NCI-H146 treated with DMSO at 0.1 percent for 48 hours (cell line): ENCODE measurements around the gene SLC52A3.
"Not testable (repeated sequence)": the region's sequence is repeated elsewhere in the genome, so short reads cannot be mapped to it uniquely, and the experiment has no call there.

ENCODE experiments used
- DNase-seq: peaks from one replicate; lab custom pipeline; 2025; ENCODE audit not compliant: unreplicated experiment; lab: John Stamatoyannopoulos, UW

Gene SLC52A3

DNA sequence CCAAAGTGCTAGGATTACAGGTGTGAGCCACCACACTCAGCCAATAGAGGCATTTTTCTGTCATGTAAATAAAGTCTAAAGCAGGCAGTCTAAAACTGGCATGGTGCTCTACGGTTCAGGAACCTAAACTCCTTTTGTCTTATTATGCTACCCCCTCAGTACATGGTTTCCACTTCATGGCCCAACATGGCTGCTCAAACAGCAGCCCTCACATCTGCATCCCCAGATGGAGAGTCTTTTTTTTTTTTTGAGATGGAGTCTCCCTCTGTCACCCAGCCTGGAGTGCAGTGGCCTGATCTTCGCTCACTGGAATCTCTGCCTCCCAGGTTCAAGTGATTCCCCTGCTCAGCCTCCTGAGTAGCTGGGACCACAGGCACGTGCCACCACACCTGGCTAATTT, 38.3 kb downstream of the SLC52A3 start:
- no peak for DNase-seq

DNA sequence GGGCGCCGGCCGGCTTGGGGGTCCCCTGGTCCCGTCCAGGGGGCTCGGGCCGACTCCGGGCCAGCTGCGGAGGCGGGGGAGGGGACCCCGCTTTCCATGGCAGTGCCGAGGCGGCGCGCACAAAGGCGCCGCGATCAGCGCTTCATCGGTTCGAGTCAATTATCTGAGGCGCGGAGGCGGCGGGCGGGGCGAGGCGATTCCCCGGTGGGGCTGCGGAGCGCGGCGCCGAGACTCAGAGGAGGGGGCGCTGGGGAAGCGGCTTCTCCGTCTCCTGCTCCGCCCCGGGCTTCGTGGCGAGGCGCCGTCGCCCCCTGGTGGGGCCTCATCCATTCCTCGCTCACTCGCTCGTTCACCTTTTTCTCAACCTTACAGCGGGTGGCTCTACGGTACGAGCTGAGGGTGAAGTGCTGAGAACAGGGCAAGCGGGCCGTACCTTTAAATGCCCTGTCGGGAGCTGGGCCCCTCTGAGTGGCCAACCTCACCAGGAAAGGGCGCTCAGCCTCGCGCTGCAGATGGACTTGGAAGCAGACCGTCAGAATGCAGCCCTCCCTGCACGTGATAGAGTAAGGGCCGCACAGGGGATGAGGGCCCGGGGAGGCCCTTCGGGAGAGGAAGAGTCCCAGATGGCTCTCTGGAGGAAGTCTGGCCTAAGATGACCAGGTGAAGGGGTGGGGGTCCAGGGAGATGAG, 39.9 kb downstream of the SLC52A3 start:
- DNase-seq: peak; percentile 20

DNA sequence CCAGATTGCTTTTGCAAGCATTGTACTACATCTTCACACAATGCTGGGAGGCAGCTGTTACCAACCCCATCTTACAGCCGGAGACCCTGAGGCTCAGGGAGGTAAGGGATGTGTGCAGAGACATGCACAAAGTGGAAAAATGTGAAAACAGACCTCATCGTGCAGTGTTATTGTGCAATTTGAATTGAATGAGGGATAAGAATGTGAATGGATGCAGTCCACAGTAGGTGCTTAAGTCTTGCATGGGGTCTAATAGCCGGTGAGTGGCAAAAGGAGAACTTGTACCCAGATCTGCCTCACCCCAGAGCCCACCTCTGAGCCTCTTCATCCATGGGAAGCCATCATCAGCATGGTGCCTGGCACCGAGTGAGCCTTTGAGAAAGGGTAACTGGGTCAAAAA, 42.1 kb downstream of the SLC52A3 start:
- no peak for DNase-seq

DNA sequence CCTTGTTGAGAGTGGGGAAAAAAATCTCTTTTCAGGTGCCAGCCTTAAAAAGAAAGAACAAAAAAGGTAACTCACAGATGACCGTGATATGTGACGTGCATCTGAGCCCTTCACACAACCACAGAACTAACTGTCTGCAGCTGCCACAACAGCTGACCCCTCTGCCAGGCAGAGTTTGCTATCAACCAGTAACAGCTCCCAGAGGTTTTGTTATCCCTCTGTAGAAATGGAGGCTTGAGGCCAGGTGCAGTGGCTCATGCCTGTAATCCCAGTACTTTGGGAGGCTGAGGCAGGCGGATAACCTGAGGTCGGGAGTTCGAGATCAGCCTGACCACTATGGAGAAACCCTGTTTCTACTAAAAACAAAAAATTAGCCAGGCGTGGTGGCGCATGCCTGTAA, 42.8 kb downstream of the SLC52A3 start:
- no peak for DNase-seq

DNA sequence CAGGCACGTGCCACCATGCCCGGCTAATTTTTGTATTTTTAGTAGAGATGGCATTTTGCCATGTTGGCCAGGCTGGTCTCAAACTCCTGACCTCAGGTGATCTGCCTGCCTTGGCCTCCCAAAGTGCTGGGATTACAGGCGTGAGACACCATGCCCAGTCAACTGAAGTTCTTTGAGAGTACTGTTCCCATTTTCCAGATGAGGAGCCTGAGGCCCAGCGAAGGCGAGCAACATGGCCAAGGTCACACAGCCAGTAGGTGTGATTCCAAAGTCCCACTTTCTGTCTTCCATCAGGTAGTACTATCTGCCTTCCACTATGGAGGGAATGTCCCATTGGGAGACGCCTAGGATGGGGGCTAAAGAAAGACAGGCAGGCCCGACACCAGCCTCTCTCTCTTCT, 43.5 kb downstream of the SLC52A3 start:
- DNase-seq: not testable (repeated sequence)

DNA sequence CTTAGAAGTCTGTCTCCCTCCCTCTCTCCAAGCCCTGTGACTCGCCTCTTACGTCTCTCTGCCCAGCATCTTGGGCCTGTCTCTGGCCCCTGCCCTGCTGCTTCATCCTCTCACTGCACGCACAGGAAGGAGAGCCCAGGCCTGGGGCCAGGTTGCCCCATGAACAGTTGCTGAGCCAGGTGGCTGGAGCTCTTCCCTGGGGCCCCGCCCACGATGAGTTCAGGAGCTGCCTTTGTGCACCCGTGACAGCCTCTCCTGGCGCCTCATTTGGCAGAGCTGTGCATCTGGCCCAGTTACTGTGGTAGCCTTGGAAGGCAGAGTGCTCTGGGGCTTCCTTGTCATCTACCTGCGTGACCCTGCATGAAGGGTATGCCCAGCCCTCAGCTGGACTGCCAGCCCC, 44.5 kb downstream of the SLC52A3 start:
- no peak for DNase-seq

DNA sequence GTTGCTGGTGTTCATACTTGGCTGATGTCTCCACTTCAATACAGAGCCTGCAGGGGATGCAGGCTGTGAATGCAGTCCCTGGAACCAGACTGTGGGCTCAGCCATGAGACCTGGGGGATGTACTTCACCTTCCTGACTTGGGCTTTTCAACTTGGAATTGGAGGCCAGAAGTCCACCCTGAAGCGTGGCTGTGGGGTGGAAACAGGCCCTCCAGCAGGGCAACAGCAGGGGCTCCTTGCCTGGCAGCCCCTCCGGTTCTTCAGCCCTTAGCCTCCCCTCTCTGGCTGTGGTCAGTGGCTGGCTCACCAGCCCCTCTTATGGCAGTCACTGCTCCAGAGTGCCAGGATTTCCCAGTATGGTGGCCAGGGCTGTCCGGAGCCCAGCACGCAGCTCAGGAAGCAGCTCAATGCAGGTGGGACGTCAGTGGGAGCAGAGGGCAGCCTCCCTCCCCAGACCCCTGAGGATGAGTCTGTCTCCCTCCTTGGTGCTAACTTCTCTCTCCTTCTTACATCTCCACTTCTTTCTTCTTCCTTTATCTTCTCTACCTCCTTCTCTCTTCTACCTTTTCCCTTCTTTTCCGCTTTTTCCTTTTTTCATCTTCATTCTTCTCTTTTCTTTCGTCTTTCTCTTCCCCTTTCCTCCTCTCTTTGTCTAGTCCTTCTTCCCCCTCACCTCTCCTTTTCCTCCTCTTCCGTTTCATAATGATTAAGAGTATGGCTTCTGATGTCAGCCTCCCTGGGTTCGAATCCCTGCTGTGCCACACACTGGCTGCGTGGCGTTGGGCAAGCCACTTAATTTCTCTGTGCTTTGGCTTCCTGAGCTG, 45.3 kb downstream of the SLC52A3 start:
- no peak for DNase-seq

DNA sequence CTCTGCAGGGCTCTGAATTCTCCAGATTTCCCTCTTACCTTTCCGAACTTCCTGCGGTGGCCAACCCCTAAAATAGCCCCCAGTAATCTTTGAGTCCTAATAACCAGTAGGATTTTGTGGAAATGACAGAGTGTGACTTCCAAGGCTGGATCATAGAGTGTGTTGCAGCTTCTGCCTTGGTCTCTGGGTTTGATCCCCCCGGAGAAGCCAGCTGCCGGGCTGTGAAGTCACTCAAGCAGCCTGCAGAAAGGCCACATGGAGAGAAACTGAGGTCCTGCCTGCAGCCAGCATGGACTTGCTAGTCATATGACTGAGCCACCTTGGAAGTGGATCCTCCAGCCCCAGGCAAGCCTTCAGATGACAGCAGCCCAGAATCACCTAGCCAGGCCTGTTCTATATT, 46.4 kb downstream of the SLC52A3 start:
- DNase-seq: no peak

DNA sequence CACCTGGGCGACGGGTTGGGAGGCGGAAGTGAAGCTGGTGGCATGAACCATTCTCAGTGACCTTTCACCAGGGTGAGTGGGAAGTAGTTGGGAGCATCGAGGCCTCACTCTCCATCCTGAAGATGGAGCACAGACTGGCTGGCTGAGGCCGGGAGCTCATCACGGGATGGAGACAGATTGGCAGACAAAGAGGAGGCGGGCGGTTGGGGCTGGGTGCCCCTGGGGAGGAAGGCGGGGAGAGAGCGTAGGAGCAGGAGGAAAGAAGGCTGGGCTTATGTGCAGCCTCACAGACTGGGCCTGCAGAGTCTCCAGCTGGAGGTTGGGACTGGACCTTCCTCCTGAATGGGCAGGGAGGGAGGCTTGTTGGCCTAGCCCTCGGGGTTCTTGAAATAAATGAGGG, 48.5 kb downstream of the SLC52A3 start:
- DNase-seq: no peak

DNA sequence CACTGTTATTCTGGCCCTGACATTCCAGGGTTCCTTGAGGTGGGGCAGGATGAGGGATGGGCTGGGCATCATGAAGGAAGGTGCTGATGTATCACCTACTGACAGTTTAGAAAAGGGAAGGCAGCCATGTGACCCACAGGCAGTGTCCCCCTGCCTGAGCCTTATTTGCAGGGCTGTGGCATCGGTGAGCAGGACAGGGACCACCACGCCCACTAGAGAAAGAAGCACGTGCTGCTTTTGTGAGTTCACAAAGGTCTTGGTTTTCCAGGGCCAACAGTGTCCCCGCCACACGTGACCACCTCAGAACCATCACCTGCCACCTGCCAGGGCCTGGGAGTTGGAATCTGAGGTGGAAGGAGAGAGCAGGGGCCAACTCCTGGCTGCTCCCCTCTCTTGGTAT, 49.2 kb downstream of the SLC52A3 start:
- DNase-seq: no peak

DNA sequence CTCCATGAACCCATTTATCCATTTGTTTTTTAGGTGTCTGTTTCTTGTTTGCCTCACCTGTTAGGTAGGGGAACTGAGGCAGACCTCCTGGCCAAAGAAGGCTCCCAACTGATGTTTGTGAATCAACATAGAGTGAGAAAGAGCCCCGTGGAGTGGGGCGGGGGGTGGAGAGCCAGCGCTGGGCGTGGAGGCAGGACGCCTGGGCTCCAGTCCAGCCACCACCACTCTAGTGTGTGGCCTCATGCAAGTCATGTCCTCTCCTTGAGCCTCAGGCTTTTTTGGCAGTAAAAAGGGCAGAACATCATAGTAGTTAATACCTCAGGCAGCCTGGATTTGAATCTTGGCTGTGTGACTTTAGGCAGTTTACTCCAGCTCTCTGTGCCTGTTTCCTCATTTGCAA, 50.5 kb downstream of the SLC52A3 start:
- DNase-seq: no peak

DNA sequence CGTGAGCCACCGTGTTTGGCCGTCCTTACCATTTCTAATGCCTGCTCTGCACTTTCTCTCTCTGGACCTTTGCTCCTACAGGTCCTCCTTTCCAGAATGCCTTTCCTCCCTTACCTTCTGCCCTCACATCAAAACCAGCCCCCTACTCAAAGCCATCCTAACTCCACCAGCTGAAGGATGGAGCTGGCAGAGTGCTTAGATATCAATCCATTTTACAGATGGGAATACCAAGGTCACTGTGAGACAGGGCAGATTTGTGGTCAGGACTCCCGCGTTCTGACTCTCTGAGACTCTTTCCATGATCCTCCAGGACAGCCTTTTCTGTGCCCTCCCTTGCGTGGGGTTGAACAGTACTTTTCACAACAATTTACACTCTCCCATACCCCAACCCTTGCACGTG, 51.0 kb downstream of the SLC52A3 start:
- DNase-seq: no peak

DNA sequence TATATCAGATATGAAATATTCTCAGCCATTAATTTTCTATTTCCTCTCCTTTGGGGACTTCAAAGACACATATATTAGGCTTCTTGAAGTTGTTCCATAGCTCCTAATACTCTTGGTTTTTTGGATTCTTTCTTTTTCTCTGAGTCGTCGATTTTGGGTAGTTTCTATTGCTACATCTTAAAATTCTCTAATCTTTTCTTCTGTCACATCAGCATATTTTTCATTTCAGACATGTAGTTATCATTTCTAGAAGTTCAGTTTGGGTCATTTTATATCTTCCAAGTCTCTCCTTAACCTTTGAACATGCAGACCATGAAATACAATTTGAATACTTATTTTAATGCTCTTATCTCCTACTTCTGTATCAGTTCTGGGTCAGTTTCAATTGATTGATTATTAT, 53.8 kb downstream of the SLC52A3 start:
- no peak for DNase-seq

DNA sequence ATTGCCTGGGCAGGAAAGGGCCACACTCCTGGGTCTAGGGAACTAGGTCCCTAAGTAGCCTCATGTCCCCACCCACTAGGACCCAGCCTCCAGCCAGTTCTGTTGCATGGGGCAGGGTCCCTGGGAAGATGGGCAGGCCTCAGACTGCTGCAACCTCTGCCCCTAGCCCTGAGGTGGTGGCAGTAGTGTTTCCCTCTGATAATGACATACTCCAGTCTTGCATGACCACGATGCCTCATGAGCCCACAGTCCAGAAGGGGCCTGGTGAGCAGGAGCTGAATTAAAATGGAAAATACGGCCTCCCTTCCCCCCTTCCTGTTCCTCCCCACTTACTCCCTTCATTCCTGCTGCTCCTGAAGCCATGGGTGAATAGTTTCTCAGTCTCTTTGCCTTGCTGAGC, 56.7 kb downstream of the SLC52A3 start:
- no peak for DNase-seq

DNA sequence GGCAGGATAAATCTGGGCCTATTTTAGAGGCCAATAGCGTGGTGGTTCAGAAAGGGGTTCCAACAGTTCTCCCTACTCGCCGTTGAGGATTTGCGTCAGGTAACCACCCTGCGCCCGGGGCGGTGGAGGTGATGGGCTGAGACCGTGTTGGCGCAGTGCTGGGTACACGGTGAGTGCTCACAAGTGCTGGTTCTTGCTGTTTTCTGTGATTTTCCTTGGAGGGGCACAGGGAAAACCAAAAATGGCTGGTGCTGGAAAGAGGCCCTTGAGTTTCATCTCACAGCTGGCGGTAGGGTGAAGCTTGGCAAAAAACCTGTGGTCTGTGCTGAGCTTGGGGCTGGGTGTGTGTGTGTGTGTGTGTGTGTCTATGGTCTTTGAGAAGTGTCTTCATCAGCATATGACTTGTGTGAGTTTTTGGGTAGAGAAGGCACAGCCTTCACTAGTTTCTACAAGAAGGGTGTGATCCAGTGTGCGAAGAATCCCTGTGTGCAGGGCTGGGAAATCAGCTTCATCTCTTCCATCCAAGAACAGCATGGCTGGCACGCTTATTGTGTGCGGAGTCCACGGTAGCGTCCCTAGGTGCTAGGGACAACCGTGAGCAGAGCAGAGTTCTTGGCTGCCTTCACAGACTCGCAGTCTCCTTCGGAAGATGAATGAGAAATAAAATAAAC, 57.4 kb downstream of the SLC52A3 start:
- DNase-seq: no peak
